Body of pancreas (tissue), 4 donors: ENCODE results near the gene XRRA1. TPM values are rescaled to one million over a fixed set of nuclear protein-coding genes. Genes with fewer than 3 reads are reported as not detected.

ENCODE experiments used
- ATAC-seq: fragments of 150-250 bp; one replicate; pipeline ENCODE4 v1.9.1; 2016
- DNase-seq, 4 donors: peaks; one replicate each; pipeline ENCODE4 v3.0.0-alpha.2; 2019
- H3K27ac ChIP-seq, 4 donors: fragments of 200-600 bp; sonication (generic); 1 replicate in 3 of 4; 2 replicates in 1 of 4; pipeline versions ENCODE4 v1.5.1 to v1.6.1; 2016 to 2019; ENCODE audit warnings: mild to moderate bottlenecking in 1 of 4, mixed read lengths in 1 of 4, moderate library complexity in 1 of 4
- H3K27me3 ChIP-seq, 2 donors: fragments of 200-600 bp; sonication (generic); one replicate each; pipeline ENCODE4 v1.6.0; 2016; ENCODE audit warnings: mild to moderate bottlenecking in 1 of 2
- H3K36me3 ChIP-seq, 2 donors: fragments of 200-600 bp; sonication (generic); replicated peaks in 1 of 2; 2 replicates each; pipeline ENCODE4 v1.5.1; 2016; ENCODE audit warnings: low read depth in 2 of 2; ENCODE audit not compliant: insufficient read depth in 1 of 2
- H3K4me1 ChIP-seq: fragments of 200-600 bp; sonication (generic); one replicate; pipeline ENCODE4 v1.6.0; 2016
- H3K4me3 ChIP-seq, 2 donors: fragments of 200-600 bp; sonication (generic); 1 replicate in 1 of 2; 2 replicates in 1 of 2; pipeline ENCODE4 v1.5.1; 2016 to 2019
- H3K9me3 ChIP-seq, 3 donors: fragments of 200-600 bp; sonication (generic); 1 replicate in 2 of 3; 2 replicates in 1 of 3; pipeline ENCODE4 v1.5.1; 2016
- CTCF ChIP-seq, 7 experiments: fragments of 450-650 bp in 4 of 7; fragments of 200-600 bp in 3 of 7; sonication (generic) in 3 of 7; IDR thresholded peaks; one replicate each; pipeline ENCODE4 v1.5.1; 2016 to 2019; ENCODE audit warnings: antibody characterized with exemption in 7 of 7
- POLR2A ChIP-seq, 3 donors: fragments of 450-650 bp; IDR thresholded peaks; one replicate each; pipeline ENCODE4 v1.6.1; 2016; ENCODE audit warnings: antibody characterized with exemption in 3 of 3, mild to moderate bottlenecking in 2 of 3
- WGBS, 2 donors: methylation state at CpG; one replicate each; pipeline ENCODE4 v1.1.5; 2017; 5-methylcytosine and 5-hydroxymethylcytosine counted together
- intact Hi-C: fragments of 100-400 bp; cut with DNase I; formaldehyde crosslinking; loops from one replicate; pipeline ENCODE4 v1.15.1; 2023
- total RNA-seq, 2 donors: library from RNA; depleted of rRNA; stranded (reverse); fragments of >200 nt; gene quantifications; one replicate each; pipeline ENCODE4 v1.1.0, GENCODE V29; 2016

XRRA1 gene
- total RNA-seq, 2 donors from 2014 or later = 15.6 to 35.3 TPM

GRCh38 chr11:74957937-74958629, 9.2 kb upstream of the XRRA1 start:
- H3K4me1 ChIP-seq = peaks cover 63% of the 10 kb centered on the region
- no peak for DNase-seq
- TF ChIP-seq POLR2A (IDR thresholded peaks at IDR 0.05) (no peak), CTCF (IDR thresholded peaks at IDR 0.05) (no peak)
- H3K36me3 ChIP-seq = no peaks in the 10 kb centered on the region
- H3K9me3 ChIP-seq = no peaks in the 10 kb centered on the region
- intact Hi-C loops = no loop called here
- ATAC-seq = no peak
- no peak overlapping the region for H3K4me3 ChIP-seq
- no peaks in the 10 kb centered on the region for H3K27me3 ChIP-seq
- H3K27ac ChIP-seq = no peak overlapping the region
- WGBS, 2 donors = 81 to 100% methylated on average over 1 of the region's 1 CpG

GRCh38 chr11:74956397-74957015, 7.6 kb upstream of the XRRA1 start:
- no peak for DNase-seq
- no peaks in the 10 kb centered on the region for H3K9me3 ChIP-seq
- H3K27me3 ChIP-seq = no peaks in the 10 kb centered on the region
- H3K4me1 ChIP-seq = peaks cover 62% of the 10 kb centered on the region
- ATAC-seq = no peak
- 32 to 56% methylated on average over 4 of the region's 4 CpGs for WGBS, 2 donors
- intact Hi-C loops = no loop called here
- H3K4me3 ChIP-seq = no peak overlapping the region
- no peak overlapping the region for H3K27ac ChIP-seq
- TF ChIP-seq CTCF (IDR thresholded peaks at IDR 0.05) = no peak
- no peak for TF ChIP-seq POLR2A (IDR thresholded peaks at IDR 0.05)
- no peaks in the 10 kb centered on the region for H3K36me3 ChIP-seq

- no peaks in the 10 kb centered on the region for H3K27me3 ChIP-seq
- no peak overlapping the region for H3K27ac ChIP-seq
- TF ChIP-seq CTCF (IDR thresholded peaks at IDR 0.05) = no peak
- no peak for TF ChIP-seq POLR2A (IDR thresholded peaks at IDR 0.05)
- no peaks in the 10 kb centered on the region for H3K9me3 ChIP-seq
- peaks cover 62% of the 10 kb centered on the region for H3K4me1 ChIP-seq
- DNase-seq (no peak), ATAC-seq (no peak)
- no peak overlapping the region for H3K4me3 ChIP-seq
- H3K36me3 ChIP-seq = no peaks in the 10 kb centered on the region
- WGBS, 2 donors = 61 to 76% methylated on average over 1 of the region's 1 CpG
- intact Hi-C loops = no loop called here
Observed at GRCh38 chr11:74954199-74954598, 5.3 kb upstream of the XRRA1 start.

GRCh38 chr11:74953451-74953850, 4.6 kb upstream of the XRRA1 start:
- no peak for TF ChIP-seq POLR2A (IDR thresholded peaks at IDR 0.05)
- no peak for TF ChIP-seq CTCF (IDR thresholded peaks at IDR 0.05)
- no peak overlapping the region for H3K27ac ChIP-seq
- no peaks in the 10 kb centered on the region for H3K27me3 ChIP-seq
- no peak overlapping the region for H3K4me3 ChIP-seq
- intact Hi-C loops = no loop called here
- ATAC-seq (no peak), DNase-seq (no peak)
- H3K9me3 ChIP-seq = no peaks in the 10 kb centered on the region
- H3K36me3 ChIP-seq = no peaks in the 10 kb centered on the region
- 92 to 99% methylated on average over 5 of the region's 5 CpGs for WGBS, 2 donors
- H3K4me1 ChIP-seq = peaks cover 59% of the 10 kb centered on the region

GRCh38 chr11:74952752-74953151, 3.9 kb upstream of the XRRA1 start:
- H3K27me3 ChIP-seq = no peaks in the 10 kb centered on the region
- no peak overlapping the region for H3K27ac ChIP-seq
- H3K9me3 ChIP-seq = no peaks in the 10 kb centered on the region
- DNase-seq (no peak), ATAC-seq (no peak)
- intact Hi-C loops = no loop called here
- no peak for TF ChIP-seq CTCF (IDR thresholded peaks at IDR 0.05)
- TF ChIP-seq POLR2A (IDR thresholded peaks at IDR 0.05) = no peak
- no peak overlapping the region for H3K4me3 ChIP-seq
- peaks cover 61% of the 10 kb centered on the region for H3K4me1 ChIP-seq
- no peaks in the 10 kb centered on the region for H3K36me3 ChIP-seq
- 52 to 69% methylated on average over 2 of the region's 2 CpGs for WGBS, 2 donors
